GM20000 (cell line): Measurements from ENCODE around the gene MEF2A.

Experiments
- DNase-seq: peaks from one replicate; pipeline ENCODE4 v3.0.0; 2012; ENCODE audit warnings: low spot score
- CTCF ChIP-seq: IDR thresholded peaks from 2 replicates; pipeline ENCODE4 v1.5.1; 2012; ENCODE audit warnings: mild to moderate bottlenecking, control low read depth; ENCODE audit errors: extremely low read depth, missing control alignments

MEF2A gene

GRCh38 chr15:99752556-99752955 is 186.8 kb downstream of the MEF2A start:
- TF ChIP-seq CTCF, result no peak
- DNase-seq, result no peak

- no peak for TF ChIP-seq CTCF
- DNase-seq, result no peak
Measured at GRCh38 chr15:99753066-99753465, 187.3 kb downstream of the MEF2A start.

- peak; percentile 56 for TF ChIP-seq CTCF
- peak; percentile 70 for DNase-seq
Measured at GRCh38 chr15:99755692-99756409, 190.1 kb downstream of the MEF2A start.

DNA sequence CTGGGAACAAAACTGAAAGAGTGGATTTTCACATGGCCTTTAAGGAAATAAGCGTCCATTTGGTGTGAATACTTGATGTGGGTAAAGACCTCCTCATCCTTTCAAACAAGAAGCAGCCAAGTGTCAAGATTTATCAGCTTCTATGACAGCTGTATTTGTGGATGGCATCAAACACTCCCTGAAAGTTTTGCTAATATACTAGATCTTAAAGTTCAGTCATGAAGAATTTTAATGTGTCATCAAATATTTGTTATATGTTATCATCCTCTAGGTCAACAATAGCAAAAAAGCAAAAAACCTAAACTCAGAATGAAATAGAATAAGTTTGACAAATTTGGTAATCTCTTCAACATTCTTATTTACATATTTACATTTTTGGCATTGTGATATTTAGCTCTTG is 196.5 kb downstream of the MEF2A start:
- no peak for TF ChIP-seq CTCF
- no peak for DNase-seq

DNA sequence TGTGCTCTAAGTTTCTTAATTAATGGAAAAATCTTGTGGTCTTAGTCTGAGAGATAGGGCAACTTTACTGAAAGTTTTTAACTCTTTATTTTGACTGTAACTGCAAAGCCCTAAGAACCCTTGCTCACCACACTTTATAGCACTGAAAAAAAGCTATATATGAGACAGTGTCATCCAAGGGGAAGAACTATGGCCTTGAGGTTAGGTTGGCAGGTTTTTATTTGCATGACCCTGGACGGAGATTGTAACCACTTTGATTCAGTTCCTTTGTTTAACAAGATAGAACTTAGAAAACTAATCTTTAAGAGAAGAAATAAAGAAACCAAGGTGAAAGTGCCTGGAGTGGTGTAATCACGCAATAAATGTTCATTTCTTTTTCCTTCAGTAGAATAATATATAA is 198.0 kb downstream of the MEF2A start:
- no peak for DNase-seq
- TF ChIP-seq CTCF, result no peak

GRCh38 chr15:99764522-99764921 is 198.7 kb downstream of the MEF2A start:
- DNase-seq, result no peak
- no peak for TF ChIP-seq CTCF
